Rectal smooth muscle tissue (tissue), 1 donor: ENCODE measurements around the gene ITIH5.
A peak's percentile ranks its signal among the peaks of the same experiment; 100 is the strongest.
"Not testable (repeated sequence)": the region's sequence is repeated elsewhere in the genome, so short reads cannot be mapped to it uniquely, and the experiment has no call there.

ENCODE experiments used
- H3K27ac ChIP-seq: one replicate; pipeline ENCODE4 v1.7.0; 2013; ENCODE audit warnings: low read depth, low read length, inconsistent platforms
- H3K27me3 ChIP-seq: one replicate; pipeline ENCODE4 v1.7.0; 2013; ENCODE audit warnings: low read length; ENCODE audit not compliant: control insufficient read depth, insufficient read depth
- H3K36me3 ChIP-seq: one replicate; pipeline ENCODE4 v1.7.0; 2013; ENCODE audit warnings: low read length; ENCODE audit not compliant: control insufficient read depth, insufficient read depth
- H3K4me1 ChIP-seq: one replicate; pipeline ENCODE4 v1.7.0; 2013; ENCODE audit warnings: low read length; ENCODE audit not compliant: control insufficient read depth, insufficient read depth
- H3K4me3 ChIP-seq: one replicate; pipeline ENCODE4 v1.7.0; 2013; ENCODE audit warnings: low read length
- H3K9ac ChIP-seq: one replicate; pipeline ENCODE4 v1.7.0; 2013; ENCODE audit warnings: low read length

ITIH5 gene

DNA sequence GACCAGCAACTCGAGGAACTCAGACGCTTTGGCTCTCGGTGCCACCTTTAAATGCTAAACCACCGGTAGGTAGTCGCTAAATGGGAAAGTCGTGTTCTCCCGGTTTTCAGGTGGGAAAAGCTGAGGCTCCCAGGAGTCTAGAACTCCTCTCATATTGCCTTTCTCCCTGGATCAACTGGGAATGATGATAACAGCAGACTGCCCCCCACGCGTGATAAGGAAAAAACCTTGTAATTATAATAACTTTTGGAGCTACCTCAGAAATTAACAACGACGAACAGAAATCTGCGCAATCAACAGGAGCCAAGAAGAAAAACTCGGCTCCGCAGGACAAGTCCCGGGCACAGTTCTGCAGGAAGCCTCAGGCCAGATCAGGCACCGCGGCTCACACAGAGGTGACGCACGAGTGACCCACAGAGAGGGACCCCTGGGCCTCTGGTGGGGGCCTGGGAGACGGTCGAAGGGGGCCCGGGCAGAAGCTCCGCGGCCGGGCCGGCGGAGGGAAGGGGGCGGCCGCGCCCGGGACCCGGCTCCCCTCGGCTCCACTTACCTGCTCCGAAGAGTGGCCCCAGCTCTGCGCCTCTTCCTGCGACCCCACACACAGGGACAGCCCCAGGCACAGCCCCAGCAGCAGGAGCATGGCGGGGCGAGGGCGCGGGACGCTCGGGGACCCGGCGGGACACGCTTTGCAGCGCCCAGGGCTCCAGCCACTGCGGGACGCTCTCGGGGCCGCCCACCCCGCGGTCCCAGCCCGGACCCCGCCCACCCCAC is at the start of gene ITIH5:
TSS of gene ITIH5 (minus strand) at position 714 of the 771 bp plus-strand sequence. CDS start at position 640, 74 bp downstream.
- peak within 1 kb of the TSS; percentile 10 for H3K9ac ChIP-seq

DNA sequence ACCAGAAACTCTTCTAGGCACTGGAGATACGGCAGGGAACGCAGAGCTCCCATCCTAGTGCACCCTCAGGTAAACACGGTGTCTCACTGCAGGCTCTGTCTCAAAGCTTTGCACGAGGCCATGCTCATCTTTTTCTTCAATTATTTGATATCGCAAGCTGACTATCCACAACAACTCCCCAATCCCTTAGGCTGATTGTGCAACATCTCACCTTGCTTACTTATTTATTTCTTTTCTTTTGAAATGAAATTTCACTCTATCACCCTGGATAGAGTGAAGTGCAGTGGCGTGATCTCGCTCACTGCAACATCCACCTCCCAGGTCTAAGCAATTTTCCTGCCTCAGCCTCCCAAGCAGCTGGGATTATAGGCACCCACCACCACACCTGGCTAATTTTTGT is 48.7 kb upstream of the ITIH5 start:
- H3K27me3 ChIP-seq = no peaks in the 10 kb centered on the region
- H3K9ac ChIP-seq = no peak overlapping the region
- no peaks in the 10 kb centered on the region for H3K4me1 ChIP-seq
- H3K27ac ChIP-seq = no peak overlapping the region
- no peaks in the 10 kb centered on the region for H3K36me3 ChIP-seq
- no peak overlapping the region for H3K4me3 ChIP-seq

More for the DNA sequence above, at the start of gene ITIH5:
- no peaks in the 10 kb centered on the region for H3K27me3 ChIP-seq
- peaks cover 7% of the 10 kb centered on the region for H3K4me1 ChIP-seq
- H3K27ac ChIP-seq = peak within 1 kb of the TSS; percentile 84
- H3K36me3 ChIP-seq = no peaks in the 10 kb centered on the region
- H3K4me3 ChIP-seq = peak within 1 kb of the TSS; percentile 64

DNA sequence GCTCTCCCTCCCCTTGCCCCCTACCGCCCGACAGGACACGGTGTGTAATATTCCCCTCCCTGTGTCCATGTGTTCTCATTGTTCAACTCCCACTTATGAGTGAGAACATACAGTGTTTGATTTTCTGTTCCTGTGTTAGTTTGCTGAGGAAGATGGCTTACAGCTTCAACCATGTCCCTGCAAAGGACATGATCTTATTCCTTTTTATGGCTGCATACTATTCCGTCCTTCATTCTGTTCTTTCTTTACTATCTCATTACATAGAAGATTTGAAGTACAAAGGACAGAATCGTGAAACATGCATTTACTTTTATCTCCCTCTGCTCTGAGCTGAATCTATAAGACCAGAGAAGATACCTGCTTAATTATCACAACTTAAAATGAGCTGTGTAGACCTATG is 44.3 kb upstream of the ITIH5 start:
- not testable (repeated sequence) for H3K4me3 ChIP-seq, H3K36me3 ChIP-seq, H3K27me3 ChIP-seq, H3K4me1 ChIP-seq, H3K27ac ChIP-seq, H3K9ac ChIP-seq

DNA sequence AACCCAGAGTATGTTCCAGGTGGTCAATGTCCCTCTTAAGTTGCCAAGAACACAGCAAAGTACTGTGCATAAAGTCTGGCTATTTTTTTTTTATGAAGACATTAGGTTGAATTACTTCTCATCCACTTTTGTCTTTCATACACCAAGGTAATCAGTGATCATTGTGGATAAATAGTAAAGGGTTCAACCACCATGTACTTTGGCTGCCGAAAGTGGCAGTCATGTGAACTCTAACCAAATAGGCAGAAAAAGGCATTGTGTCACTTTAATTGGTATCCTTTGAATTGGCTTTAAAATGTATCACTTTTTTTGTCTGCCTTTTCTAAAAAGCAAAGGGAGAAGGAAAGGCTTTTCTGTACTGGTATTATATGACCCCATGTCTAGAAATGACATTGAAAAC is 43.7 kb upstream of the ITIH5 start:
- H3K36me3 ChIP-seq = no peaks in the 10 kb centered on the region
- no peaks in the 10 kb centered on the region for H3K27me3 ChIP-seq
- H3K9ac ChIP-seq = no peak overlapping the region
- H3K4me1 ChIP-seq = no peaks in the 10 kb centered on the region
- no peak overlapping the region for H3K4me3 ChIP-seq
- no peak overlapping the region for H3K27ac ChIP-seq

DNA sequence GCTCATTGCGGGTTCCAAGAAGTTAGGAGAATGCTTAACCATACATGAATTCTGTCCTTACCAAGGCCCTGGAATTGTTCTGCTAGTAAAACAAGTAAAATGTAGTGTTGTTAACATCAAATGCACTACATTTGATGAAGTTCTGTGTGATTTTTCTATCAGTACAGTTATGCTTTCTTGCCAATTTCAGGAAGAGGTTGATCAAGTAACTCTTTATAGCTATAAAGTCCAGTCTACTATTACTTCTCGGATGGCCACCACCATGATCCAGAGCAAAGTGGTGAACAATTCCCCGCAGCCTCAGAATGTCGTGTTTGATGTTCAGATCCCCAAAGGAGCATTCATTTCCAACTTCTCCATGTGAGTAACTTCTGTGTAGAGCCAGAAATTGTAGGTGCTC is 42.1 kb upstream of the ITIH5 start:
- Histone ChIP-seq H3K4me1 (no peaks in the 10 kb centered on the region), H3K27ac (no peak overlapping the region), H3K4me3 (no peak overlapping the region), H3K36me3 (no peaks in the 10 kb centered on the region), H3K9ac (no peak overlapping the region), H3K27me3 (no peaks in the 10 kb centered on the region)

DNA sequence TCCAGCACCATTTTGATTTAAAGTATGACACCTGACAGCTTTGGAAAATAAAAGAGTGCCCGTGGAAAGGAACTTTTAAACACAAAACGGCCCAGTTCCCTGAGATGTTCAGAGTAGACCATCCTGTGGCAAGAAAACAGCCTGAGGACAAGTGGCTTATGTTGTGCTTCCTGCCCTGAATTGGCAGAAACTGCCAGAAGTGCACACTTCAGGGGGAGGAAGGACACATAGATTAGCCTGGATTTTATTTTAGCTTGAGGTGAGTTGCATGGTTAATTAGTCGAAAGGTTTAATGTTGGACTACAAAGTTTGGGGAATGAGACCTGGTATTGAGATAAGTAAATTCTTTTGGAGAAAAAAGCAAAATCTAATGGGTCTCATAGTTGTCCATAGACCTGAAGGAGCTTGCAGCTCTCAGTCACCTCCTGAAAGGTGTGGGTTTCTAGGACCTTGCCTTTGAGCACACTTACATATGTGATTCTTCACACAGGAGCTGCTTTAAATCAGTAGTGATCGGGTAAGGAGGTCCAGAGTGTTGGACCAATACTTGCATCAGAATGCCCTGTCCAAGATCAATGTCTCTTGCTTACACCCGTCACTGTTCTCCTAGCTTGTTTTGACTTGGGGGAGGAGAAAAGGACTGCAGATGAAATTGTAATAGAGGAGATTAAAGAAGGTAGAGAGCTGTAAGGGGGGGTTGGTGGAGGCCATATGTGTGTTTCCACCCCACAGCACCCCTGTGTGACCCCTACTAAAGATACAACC is 41.3 kb upstream of the ITIH5 start:
- Histone ChIP-seq H3K4me3 (no peak overlapping the region), H3K9ac (no peak overlapping the region), H3K27me3 (no peaks in the 10 kb centered on the region), H3K27ac (no peak overlapping the region), H3K36me3 (no peaks in the 10 kb centered on the region), H3K4me1 (no peaks in the 10 kb centered on the region)

DNA sequence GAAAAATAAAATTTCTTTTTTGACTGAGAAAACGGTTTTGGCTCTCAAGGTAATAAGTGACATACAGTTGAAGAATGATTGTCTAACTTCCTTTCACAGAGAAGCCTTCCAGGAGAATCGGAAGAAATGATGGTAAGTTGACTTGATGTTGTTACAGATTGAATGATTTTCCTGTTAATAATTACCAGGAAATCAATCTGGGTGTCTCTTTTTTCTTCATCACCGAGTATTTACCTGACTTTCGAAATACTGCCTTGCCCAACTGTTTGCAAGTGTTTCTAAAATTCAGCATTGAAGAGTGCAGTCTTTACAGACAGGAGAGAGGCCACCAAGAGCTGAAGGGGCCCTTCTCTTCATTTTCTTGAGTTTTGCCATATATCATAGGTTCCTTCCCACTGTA is 40.3 kb upstream of the ITIH5 start:
- Histone ChIP-seq H3K9ac (no peak overlapping the region), H3K27me3 (no peaks in the 10 kb centered on the region), H3K36me3 (no peaks in the 10 kb centered on the region), H3K4me3 (no peak overlapping the region), H3K27ac (no peak overlapping the region), H3K4me1 (no peaks in the 10 kb centered on the region)

DNA sequence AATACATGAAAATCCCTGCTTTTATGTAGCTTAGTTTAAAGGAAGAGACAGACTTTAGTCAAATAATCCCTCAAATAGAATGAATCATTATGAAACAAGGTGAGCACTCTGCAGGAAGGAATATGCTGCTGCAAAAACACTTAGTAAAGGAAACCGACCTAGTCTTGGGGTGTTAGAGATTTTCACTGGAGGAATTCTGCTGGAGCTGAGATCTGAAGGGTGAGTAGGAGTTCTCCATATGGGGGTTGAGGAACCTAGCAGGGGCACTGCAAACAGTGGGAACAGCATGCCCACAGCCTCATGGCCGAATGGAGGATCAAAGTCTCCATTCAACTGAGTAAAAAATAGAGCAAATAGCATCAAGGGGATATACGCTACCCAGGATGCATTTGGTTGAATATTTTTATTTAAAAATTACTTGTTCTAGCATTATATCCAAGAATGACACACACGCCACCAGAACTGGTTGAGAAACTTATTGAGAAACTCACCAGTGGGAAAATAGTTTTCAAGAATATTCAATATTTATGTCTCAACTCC is 39.8 kb upstream of the ITIH5 start:
- H3K4me1 ChIP-seq = no peaks in the 10 kb centered on the region
- H3K27ac ChIP-seq = no peak overlapping the region
- no peaks in the 10 kb centered on the region for H3K27me3 ChIP-seq
- H3K36me3 ChIP-seq = no peaks in the 10 kb centered on the region
- no peak overlapping the region for H3K9ac ChIP-seq
- H3K4me3 ChIP-seq = no peak overlapping the region

DNA sequence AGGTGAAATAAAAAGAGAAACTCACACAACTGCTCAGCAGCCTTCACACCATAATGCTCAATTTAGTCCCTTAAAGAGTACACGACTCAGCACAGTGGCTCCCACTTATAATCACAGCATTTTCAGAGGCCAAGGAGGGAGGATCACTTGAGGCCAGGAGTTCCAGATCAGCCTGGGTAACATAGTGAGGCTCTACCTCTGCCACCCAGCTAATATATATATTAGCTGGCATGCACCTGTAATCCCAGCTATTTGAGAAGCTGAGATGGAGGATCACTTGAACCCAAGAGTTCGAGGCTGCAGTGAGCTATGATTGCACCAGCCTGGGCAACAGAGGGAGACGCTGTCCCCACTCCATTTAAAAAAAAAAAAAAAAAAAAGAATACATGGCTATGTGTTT is 38.6 kb upstream of the ITIH5 start:
- Histone ChIP-seq H3K9ac (no peak overlapping the region), H3K27ac (no peak overlapping the region), H3K4me1 (no peaks in the 10 kb centered on the region), H3K36me3 (no peaks in the 10 kb centered on the region), H3K27me3 (no peaks in the 10 kb centered on the region), H3K4me3 (no peak overlapping the region)

DNA sequence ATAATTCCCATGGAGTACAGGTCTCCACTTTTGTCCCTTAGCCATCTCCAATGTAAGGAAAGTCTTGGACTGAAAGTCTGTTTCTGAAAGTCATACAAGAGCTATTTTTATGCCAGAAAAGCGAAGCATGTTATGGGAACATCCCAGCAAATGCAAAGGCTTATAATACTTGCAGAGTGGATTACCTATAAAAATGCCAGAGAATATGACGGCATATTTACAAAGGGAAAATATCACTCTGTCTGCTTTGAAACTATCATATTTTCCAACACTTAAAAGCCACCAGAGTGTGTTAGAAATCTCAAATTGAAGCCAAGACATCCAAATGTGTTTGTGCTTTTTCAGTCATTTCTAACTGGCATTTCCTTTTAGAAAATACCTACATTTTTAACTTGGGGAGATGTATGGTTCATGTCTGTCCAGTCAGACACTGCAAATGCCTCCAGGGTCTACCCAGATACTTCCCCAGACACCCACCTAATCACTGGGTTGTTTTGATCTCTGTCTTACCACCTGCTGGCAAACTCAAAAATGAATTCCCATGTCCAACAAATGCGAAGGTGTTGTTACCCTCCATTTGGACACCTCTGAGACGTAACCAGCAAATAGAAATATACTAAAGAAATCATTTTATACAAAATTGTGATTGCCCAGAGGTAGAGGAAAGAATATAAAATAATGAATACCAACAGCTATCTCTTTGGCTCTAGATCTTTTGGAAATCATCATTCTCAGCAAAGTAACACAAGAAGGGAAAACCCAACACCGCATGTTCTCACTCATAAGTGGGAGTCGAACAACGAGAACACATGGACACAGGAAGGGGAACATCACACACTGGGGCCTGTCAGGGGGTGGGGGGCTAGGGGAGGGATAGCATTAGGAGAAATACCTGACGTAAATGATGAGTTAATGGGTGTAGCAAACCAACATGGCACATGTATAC is 37.6 kb upstream of the ITIH5 start:
- no peaks in the 10 kb centered on the region for H3K27me3 ChIP-seq
- no peak overlapping the region for H3K9ac ChIP-seq
- no peaks in the 10 kb centered on the region for H3K36me3 ChIP-seq
- no peak overlapping the region for H3K4me3 ChIP-seq
- no peaks in the 10 kb centered on the region for H3K4me1 ChIP-seq
- H3K27ac ChIP-seq = no peak overlapping the region

DNA sequence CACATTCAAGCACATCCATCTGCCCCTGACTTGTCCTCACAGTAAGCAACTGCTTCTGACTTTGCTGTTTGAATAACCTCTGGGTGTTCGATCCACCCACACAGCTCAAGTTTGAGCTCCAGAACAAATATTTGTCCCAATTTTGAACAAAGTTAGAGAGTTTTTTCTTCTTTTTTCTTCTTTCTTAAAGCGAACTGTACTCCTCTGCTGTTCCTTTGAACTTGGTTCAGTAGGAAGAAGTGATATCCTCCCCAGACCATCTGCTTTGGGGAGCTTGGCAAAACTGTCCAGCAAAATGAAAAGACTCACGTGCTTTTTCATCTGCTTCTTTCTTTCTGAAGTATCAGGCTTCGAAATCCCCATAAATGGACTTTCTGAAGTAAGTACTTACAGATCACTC is 36.4 kb upstream of the ITIH5 start, which contains the start of gene ITIH2:
TSS of gene ITIH2 (plus strand) at position 177 of the 400 bp plus-strand sequence. CDS start at position 296, 119 bp downstream.
- H3K36me3 ChIP-seq = no peaks in the 10 kb centered on the region
- no peak within 1 kb of the TSS for H3K27ac ChIP-seq
- no peaks in the 10 kb centered on the region for H3K4me1 ChIP-seq
- H3K4me3 ChIP-seq = no peak within 1 kb of the TSS
- no peak within 1 kb of the TSS for H3K9ac ChIP-seq
- no peaks in the 10 kb centered on the region for H3K27me3 ChIP-seq
